Liver (tissue), 3 donors: ENCODE results near the gene DCTN4.

Source experiments
- CTCF ChIP-seq: fragments of 150-350 bp; IDR thresholded peaks from 2 replicates; pipeline ENCODE4 v1.5.1; 2017; ENCODE audit warnings: improper control_type of control experiment, low read depth, low read length; ENCODE audit not compliant: missing input control
- EGR1 ChIP-seq, 2 donors: IDR thresholded peaks; 2 replicates each; pipeline ENCODE4 v1.6.1; 2016 to 2018; ENCODE audit warnings: antibody characterized with exemption in 2 of 2, low read depth in 2 of 2
- FOXA1 ChIP-seq: IDR thresholded peaks from 2 replicates; pipeline ENCODE4 v1.6.1; 2016; ENCODE audit warnings: antibody characterized with exemption
- GABPA ChIP-seq, 2 donors: IDR thresholded peaks in 1 of 2; conservative IDR thresholded peaks in 1 of 2; 2 replicates each; pipeline ENCODE4 v1.6.1; 2016; ENCODE audit warnings: antibody characterized with exemption in 2 of 2, mild to moderate bottlenecking in 1 of 2, moderate library complexity in 1 of 2
- HNF4G ChIP-seq: IDR thresholded peaks from 2 replicates; pipeline ENCODE4 v1.6.1; 2016; ENCODE audit warnings: antibody characterized with exemption
- JUND ChIP-seq, 2 donors: IDR thresholded peaks; 2 replicates each; pipeline ENCODE4 v1.6.1; 2016; ENCODE audit warnings: antibody characterized with exemption in 2 of 2
- MAX ChIP-seq: IDR thresholded peaks from 2 replicates; pipeline ENCODE4 v1.6.1; 2016; ENCODE audit warnings: antibody characterized with exemption
- REST ChIP-seq: IDR thresholded peaks from 2 replicates; pipeline ENCODE4 v1.6.1; 2016; ENCODE audit warnings: antibody characterized with exemption, mild to moderate bottlenecking
- RXRA ChIP-seq, 2 donors: IDR thresholded peaks; 2 replicates each; pipeline ENCODE4 v1.6.1; 2017 to 2018; ENCODE audit warnings: antibody characterized with exemption in 2 of 2, mild to moderate bottlenecking in 1 of 2
- SP1 ChIP-seq: IDR thresholded peaks from 2 replicates; pipeline ENCODE4 v1.6.1; 2018; ENCODE audit warnings: antibody characterized with exemption, mild to moderate bottlenecking
- TAF1 ChIP-seq: conservative IDR thresholded peaks from 2 replicates; pipeline ENCODE4 v1.6.1; 2016; ENCODE audit warnings: antibody characterized with exemption, mild to moderate bottlenecking
- YY1 ChIP-seq: IDR thresholded peaks from 2 replicates; pipeline ENCODE4 v1.6.1; 2016; ENCODE audit warnings: antibody characterized with exemption, mild to moderate bottlenecking
- ZBTB33 ChIP-seq: IDR thresholded peaks from 2 replicates; pipeline ENCODE4 v1.6.1; 2016; ENCODE audit warnings: antibody characterized with exemption
- TF ChIP-seq, protein P1 (sequence below): IDR thresholded peaks from 2 replicates; pipeline ENCODE4 v1.6.1; 2016; ENCODE audit warnings: antibody characterized with exemption
- donor health status: healthy.
- donor health status: healthy.

DNA sequence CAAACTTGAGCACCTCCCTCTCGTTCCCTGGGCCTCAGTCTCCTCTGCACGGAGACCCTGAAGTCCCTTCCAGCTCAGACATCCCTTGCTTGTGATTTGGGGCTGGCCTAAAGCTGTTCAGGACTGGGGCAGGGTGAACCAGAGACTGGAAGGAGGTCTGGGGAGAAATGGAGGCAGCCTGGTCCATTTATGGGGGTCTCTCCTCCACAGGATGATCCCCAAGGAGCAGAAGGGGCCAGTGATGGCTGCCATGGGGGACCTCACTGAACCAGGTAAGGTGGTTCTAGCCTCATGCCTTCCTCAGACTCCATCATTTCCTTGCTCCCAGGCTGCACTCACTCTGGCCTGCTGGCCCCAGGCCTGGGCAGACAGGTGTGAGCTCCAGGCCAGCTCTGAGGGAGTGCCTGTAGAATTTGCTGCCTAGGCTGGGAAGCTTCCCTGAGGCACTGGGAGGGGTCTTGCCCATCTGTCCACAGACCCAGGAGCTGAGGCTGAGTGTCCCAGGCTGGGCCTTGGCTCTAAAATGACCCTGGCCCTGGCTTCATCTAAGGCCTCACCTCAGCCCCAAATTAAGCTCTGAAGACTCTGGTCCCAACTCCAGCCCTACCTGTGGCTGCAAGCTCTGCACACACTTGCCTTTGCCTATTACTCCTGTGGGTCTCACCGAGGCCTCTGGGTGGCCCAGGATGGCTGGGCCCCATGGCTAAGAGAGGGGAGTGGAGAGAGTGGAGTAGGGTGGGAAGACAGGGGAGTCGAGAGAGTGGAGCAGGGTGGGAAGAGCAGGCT is 95.9 kb downstream of the DCTN4 start:
- no peak for TF ChIP-seq CTCF
- TF ChIP-seq GABPA (IDR thresholded peaks at IDR 0.05 in 1 of 2, conservative IDR thresholded peaks at IDR 0.05 in 1 of 2), result no peak
- no peak for TF ChIP-seq MAX
- TF ChIP-seq YY1, result no peak
- no peak for TF ChIP-seq RXRA (IDR thresholded peaks at IDR 0.05)
- TF ChIP-seq REST, result no peak
- no peak for TF ChIP-seq FOXA1
- TF ChIP-seq SP1, result no peak
- TF ChIP-seq JUND (IDR thresholded peaks at IDR 0.05), result no peak
- TF ChIP-seq ZBTB33, result no peak
- TF ChIP-seq EGR1 (IDR thresholded peaks at IDR 0.05; ENCODE audit: low read depth in 2 of 2), result no peak
- TF ChIP-seq HNF4G, result no peak
- no peak for TF ChIP-seq TAF1
- TF ChIP-seq, protein P1, sequence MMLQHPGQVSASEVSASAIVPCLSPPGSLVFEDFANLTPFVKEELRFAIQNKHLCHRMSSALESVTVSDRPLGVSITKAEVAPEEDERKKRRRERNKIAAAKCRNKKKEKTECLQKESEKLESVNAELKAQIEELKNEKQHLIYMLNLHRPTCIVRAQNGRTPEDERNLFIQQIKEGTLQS, result no peak
